Measurements from ENCODE around the gene NCS1.

NCS1 gene

DNA sequence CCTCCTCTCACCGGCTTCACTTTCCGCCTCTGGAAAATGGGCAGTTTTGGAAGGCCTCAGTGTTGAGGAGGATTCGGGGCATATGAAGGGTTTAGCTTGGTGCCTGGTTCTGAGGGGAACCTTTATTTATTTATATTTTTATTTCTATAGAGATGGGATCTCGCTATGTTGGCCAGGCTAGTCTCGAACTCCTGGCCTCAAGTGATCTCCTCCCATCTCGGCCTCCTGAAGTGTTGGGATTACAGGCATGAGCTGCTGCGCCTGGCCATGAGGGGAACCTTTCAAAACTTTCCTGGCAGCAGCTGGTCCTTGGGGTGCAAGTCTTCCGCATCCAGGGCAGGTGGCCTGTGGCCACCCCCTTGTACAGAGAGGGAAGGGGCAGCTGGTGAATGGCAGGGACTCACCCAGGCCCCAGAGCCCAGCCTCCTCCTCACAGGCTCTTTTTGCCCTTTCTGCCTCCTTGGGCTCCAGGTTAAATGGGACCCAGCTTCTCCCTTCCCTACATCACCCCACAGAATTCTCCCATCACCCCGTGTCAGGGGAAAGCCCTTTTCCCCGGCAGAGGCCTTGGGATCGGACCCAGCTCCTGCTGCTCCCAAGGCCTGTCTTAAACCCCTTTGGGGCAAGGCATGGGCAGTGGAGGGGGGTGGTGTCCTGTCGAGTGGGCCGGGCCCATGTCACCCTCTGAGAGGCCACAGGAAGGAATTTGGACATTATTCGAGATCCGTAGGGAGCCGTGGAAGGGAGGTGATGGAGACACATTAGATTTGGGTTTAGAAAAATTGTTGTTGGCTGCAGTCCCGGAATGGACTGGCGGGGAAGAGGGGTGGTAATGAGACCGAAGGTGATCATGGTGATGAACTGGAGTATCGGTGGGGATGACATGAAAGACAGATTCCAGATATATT lies 5.9 kb downstream of the NCS1 start:
- DNase-seq: no peak

DNA sequence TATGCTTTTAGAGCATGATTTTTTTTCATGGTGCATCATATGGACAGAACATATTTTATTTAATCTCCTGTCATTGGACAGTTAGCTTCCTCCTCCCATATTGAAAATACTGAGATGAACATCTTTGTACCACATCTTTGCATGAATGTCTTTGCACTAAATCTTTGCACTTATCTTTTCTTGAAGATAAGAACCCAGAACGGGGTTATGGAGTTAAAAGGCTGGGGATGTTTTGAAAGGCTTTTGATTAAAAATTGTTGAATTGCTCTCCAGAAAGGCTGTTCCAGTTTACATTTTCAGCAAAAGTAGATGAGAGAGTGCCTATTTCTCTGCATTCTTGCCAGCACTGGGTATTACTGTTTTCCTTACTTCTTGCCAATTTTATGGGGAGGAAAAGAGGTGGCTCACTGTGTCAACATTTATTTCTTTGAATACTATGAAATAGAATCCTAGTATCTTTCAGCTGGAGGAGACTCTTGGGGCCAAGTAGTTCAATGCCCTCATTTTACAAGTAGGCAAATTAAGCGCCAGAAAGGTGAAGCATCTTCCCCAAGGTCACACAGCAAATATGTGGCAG lies 7.2 kb downstream of the NCS1 start:
- DNase-seq: no peak

DNA sequence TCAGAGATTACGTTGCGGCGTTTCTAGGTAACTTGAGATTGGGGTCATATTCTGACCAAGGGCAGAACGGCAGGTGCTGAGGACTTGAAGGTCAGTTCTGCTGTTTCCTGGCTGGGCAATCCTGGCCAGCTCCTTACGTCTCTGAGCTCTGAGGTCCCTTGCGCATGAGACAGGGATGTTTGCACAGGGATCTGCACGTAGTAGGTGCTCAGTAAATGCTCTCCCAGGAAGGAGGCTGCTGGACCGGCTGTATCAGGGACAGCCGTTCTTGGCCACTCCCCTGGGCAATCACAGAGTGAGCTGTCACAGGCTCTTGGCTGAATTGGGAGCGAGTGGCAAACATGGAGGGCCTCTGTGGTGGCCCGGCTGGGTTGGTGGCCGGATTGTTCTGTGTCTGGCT lies 8.3 kb downstream of the NCS1 start:
- no peak for DNase-seq

DNA sequence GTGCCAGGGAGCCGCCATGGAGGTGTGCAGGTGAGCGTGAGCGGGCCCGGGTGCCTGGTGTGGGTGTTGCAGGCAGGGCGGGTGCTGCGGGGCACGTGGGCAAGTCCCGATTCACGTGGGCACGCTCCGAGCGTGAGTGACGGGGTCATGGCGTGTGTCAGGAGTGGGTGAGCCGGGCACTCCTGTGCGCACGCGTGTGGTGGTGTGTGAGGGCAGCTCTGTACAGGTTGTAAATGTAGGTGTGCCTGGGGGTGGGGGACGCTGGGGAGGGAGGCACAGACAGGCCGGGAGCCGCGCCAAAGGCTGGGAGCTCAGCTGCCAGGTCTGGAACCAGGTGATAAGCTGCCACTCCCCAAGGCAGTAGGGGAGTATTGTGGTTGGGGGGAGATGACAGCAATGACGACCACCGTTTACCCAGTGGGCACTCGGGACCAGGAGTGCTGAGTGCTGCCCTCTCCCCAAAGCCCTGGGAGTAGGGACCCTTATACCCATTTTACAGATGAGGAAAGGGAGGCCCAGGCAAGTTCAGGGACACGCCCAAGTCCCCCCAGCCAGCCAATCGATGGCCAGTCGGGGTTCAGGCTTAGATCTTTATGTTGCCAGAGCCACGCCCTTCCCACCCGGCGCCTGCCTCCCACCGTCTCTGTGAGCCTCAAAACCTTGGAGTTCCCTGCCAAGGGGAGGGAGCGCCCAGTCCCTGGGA lies 9.6 kb downstream of the NCS1 start:
- DNase-seq: no peak

DNA sequence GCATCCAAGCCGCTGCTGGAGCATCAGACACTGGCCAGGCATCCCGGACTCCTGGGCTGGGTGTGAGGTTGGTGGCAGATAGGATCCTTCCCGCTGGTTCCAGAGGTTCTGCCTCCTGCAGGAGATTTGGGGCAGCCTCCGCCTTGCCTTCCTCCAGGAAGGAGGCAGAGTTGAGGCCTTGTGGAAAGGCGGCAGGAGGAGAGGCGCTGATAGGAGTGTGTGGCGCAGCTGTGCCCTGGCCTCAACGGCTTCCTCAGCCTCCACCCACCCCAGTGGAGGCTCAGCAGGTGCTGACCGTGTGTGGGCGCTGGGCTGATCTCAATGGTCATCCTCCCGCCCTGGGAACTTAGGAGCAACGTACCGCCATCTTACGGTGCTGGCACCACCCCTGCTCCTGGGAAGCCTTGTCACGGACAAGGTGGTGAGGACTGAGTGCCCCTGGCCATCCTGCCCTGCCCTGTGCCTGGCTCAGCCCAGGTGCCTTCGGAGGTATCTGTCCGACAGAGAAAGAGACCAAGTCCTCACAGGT lies 10.2 kb downstream of the NCS1 start:
- no peak for DNase-seq

DNA sequence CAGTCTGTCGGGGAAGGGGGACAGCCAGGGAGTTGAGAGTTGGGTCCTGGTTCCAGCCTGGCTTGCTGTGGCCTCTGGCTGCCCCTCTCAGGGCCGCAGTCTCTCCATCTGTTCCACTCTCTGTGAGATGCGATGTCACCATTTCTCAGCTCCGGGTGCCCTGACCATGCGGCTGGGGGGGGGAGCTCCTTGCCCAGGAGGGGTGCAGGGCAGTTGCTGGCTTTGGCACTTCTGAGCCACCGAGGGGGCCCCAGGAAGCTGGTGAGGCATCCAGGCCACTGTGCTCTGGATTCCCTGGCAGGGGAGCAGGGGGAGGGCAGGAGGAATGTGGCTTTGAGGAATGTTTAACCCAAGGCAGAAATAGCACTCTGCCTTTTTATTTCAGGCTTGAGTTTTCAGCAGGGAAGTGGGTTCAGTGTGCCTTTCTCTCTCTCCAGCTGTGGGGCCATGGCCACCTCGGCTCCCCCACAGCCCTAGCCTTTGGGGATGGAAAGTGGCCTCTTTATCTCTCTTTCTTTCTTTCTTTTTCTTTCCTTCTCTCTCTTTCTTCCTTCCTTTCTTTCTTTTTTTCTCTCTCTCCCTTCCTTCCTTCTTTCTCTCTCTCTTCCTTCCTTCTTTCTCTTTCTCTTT lies 11.0 kb downstream of the NCS1 start:
- no peak for DNase-seq

GRCh38 chr9:130185017-130185416 lies 12.8 kb downstream of the NCS1 start:
- no peak for DNase-seq

- DNase-seq: no peak
These were observed 13.4 kb downstream of the NCS1 start for GRCh38 chr9:130185490-130186031.

- no peak for DNase-seq
These were observed 13.8 kb downstream of the NCS1 start for GRCh38 chr9:130186051-130186450.

DNA sequence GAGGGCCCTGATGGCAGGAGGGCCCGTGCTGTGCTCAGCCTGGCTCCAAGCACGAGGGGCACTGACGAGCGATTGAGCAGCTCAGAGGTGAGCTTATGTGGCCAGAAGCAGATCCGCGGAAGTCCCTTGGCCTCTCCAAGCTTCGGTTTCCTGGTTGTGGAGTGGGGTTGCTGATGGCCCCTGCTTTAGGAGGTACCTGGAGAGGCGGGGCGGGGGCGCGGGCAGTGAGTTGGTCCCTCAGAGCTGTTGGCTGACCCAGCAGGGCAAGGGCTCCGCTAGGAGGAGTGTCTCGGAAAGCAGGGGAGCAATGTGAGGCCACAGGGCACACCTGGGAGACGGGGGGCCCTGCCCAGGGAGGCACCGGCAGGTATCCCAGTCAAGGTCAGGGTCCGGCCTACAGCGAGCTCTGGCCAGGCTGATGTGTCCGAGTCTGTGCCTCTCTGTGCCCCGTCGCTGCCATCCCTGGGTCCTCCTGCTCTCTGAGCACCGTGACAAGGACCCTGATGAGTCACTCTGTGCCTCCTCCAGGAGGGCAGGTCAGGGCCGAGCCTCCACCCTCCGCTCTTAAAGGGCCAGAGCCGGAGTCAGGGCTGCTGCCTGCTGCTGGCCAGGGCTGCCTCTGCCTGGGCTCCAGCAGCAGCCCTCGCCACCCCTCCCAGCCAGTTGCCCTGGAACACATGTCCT lies 14.8 kb downstream of the NCS1 start:
- DNase-seq: no peak

- DNase-seq: no peak
These were observed 15.3 kb downstream of the NCS1 start for GRCh38 chr9:130187523-130187846.

- DNase-seq: no peak
These were observed 16.8 kb downstream of the NCS1 start for GRCh38 chr9:130188860-130189481.

GRCh38 chr9:130189840-130190239 lies 17.6 kb downstream of the NCS1 start:
- DNase-seq: no peak

DNA sequence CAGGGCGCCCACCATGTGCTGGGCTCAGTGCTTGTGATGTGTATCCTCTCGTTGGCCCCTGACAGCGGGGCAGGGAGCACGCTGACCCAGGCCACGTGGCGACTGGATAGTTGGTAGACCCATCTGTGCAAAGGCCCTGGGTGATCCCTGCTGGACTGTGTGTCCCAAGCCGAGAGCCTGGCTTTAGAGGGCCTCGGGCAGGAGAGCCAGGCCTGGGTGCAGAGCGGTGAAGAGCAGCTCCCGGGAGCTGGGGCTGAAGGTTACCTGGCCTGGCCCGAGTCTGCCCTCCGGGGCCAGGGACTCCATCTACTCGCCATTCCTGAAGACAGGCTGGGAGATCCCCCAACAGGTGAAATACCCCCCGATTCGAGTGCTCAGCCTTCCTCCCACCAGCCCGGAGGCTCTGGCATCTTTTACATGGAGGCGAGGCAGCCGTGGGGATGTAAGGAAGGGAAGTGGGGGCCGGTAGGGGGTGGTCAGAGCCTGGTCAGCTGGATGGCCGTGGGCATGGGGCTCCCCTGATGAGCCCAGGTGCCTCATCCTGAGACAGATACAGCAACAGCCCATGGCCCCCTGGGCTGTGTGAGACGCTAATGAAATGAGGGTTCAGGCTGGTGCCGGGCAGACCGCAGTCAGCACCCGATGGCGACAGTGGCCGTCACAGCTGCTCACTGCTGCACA lies 19.0 kb downstream of the NCS1 start:
- no peak for DNase-seq

GRCh38 chr9:130191749-130192120 lies 19.5 kb downstream of the NCS1 start:
- DNase-seq: no peak

DNA sequence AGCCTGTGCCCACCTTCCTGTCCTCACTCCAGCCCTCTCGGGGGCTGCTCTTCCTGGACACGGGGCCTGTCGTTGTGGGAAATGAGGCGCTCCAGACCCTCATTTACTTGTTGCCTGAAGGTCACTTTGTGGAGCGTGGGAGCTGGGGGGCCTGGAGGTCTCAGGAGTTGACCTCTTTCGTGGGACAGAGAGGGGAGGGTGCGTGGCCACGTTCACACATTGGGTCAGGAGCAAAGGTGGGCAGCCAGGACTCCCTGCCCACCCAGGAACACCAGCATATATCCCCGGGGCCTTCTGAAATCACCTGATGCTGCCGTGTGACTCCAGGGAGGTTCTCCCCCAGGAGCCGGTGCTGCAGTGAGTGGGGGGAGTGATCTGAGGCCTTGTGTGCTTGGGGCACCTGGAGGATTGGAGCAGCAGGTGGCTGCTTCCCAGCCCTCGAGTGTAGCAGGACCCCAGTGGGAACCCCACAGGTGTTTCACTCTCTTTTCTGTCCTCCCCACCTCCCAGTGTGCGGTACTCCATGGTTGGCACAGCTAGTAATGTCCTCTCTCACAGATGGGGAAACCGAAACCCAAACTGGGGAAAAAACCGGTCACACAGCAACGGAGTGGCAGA lies 20.3 kb downstream of the NCS1 start:
- DNase-seq: no peak

- no peak for DNase-seq
These were observed 20.9 kb downstream of the NCS1 start for GRCh38 chr9:130193103-130193502.

GRCh38 chr9:130193531-130194377 lies 21.6 kb downstream of the NCS1 start:
- DNase-seq: no peak

- DNase-seq: no peak
These were observed 22.3 kb downstream of the NCS1 start for GRCh38 chr9:130194378-130194932.

DNA sequence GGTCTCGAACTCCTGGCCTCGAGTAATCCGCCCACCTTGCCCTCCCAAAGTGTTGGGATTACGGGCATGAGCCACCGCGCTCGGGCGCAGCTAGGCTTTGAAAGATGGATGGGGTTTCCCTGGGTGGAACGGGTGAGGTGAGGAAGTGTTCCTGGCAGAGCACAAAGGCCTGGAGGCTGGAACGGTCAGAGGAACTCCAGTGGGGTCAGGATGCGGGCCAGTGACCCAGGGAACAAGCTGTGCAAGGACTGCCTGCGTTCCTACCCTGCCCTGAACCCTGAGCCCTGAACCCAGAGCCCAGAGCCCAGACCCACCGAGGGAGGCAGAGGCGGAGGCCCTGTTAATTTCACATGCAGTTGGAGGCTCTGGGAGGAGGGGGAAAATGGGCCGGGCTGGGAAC lies 23.4 kb downstream of the NCS1 start:
- no peak for DNase-seq

Data from CD4-positive, alpha-beta T cell treated with Interleukin-4 for 1 hour (primary cell).